Colonic mucosa (tissue), 4 donors: ENCODE measurements around the gene SYNDIG1. TPM values are rescaled to one million over a fixed set of nuclear protein-coding genes. Genes with fewer than 3 reads are reported as not detected.

Experiments
- DNase-seq: peaks from one replicate; pipeline ENCODE4 v3.0.0-alpha.2; 2020
- H3K27ac ChIP-seq: fragments of 200-600 bp; one replicate; pipeline ENCODE4 v1.8.0; 2021
- H3K27me3 ChIP-seq: fragments of 200-600 bp; one replicate; pipeline ENCODE4 v1.8.0; 2021
- H3K36me3 ChIP-seq: fragments of 200-600 bp; one replicate; pipeline ENCODE4 v1.8.0; 2021
- H3K4me1 ChIP-seq: fragments of 200-600 bp; one replicate; pipeline ENCODE4 v1.8.0; 2021; ENCODE audit warnings: mild to moderate bottlenecking
- H3K4me3 ChIP-seq: fragments of 200-600 bp; one replicate; pipeline ENCODE4 v1.8.0; 2021
- H3K9ac ChIP-seq, 2 donors: one replicate each; pipeline ENCODE4 v1.7.0; 2013; ENCODE audit warnings: control low read depth in 2 of 2, low read depth in 2 of 2, low read length in 2 of 2
- H3K9me3 ChIP-seq: fragments of 200-600 bp; one replicate; pipeline ENCODE4 v1.8.0; 2021
- CTCF ChIP-seq: fragments of 200-600 bp; IDR thresholded peaks from one replicate; pipeline ENCODE4 v1.8.0; 2022; ENCODE audit warnings: antibody characterized with exemption, mild to moderate bottlenecking
- intact Hi-C: fragments of 100-400 bp; cut with DNase I; formaldehyde crosslinking; loops from one replicate; pipeline ENCODE4 v1.14.1; 2022
- total RNA-seq, 2 donors: library from RNA; stranded (reverse); fragmentation: NEBNext Ultra II Directional in 1 of 2; extraction: Animal tissue kit (Norgen Biotek cat#: 25700) in 1 of 2; gene quantifications; one replicate each; pipeline ENCODE4 v1.2.1, GENCODE V29; 2021
- donor health status: healthy.
- donor health status: DM: no; HTN: no; CAD: no.
- donor health status: DM: no; HTN: no; CAD: no.

SYNDIG1 gene
- under 1 TPM; 0.10 to 0.19 TPM for total RNA-seq

GRCh38 chr20:24469116-24469893, at the start of gene SYNDIG1:
TSS of gene SYNDIG1 (plus strand) at chr20:24469629. CDS start at chr20:24543098, 73,469 bp downstream.
- Histone ChIP-seq H3K27me3 (peaks cover 24% of the 10 kb centered on the region), H3K9me3 (no peaks in the 10 kb centered on the region), H3K36me3 (no peaks in the 10 kb centered on the region), H3K9ac (peak within 1 kb of the TSS in 1 of 2 donors; percentile 12), H3K27ac (no peak within 1 kb of the TSS), H3K4me1 (no peaks in the 10 kb centered on the region), H3K4me3 (peak within 1 kb of the TSS; percentile 13)
- intact Hi-C loops: no loop called here
- TF ChIP-seq CTCF: no peak
- DNase-seq: no peak

- no peak overlapping the region for H3K9ac ChIP-seq
- no peak for TF ChIP-seq CTCF
- H3K4me1 ChIP-seq: no peaks in the 10 kb centered on the region
- no peaks in the 10 kb centered on the region for H3K27me3 ChIP-seq
- no peak for DNase-seq
- H3K36me3 ChIP-seq: no peaks in the 10 kb centered on the region
- no peak overlapping the region for H3K4me3 ChIP-seq
- H3K27ac ChIP-seq: no peak overlapping the region
- intact Hi-C loops: no loop called here
- H3K9me3 ChIP-seq: no peaks in the 10 kb centered on the region
These were observed 49.6 kb upstream of the SYNDIG1 start for GRCh38 chr20:24419786-24420185.

- Histone ChIP-seq H3K27me3 (no peaks in the 10 kb centered on the region), H3K4me3 (no peak overlapping the region), H3K36me3 (no peaks in the 10 kb centered on the region), H3K27ac (no peak overlapping the region), H3K9me3 (no peaks in the 10 kb centered on the region), H3K9ac (no peak overlapping the region), H3K4me1 (no peaks in the 10 kb centered on the region)
- TF ChIP-seq CTCF: no peak
- intact Hi-C loops: no loop called here
- DNase-seq: no peak
These were observed 48.9 kb upstream of the SYNDIG1 start for GRCh38 chr20:24420567-24420966.

GRCh38 chr20:24421071-24421470, 48.4 kb upstream of the SYNDIG1 start:
- DNase-seq: no peak
- H3K36me3 ChIP-seq: no peaks in the 10 kb centered on the region
- no peaks in the 10 kb centered on the region for H3K9me3 ChIP-seq
- H3K4me3 ChIP-seq: no peak overlapping the region
- TF ChIP-seq CTCF: no peak
- intact Hi-C loops: no loop called here
- H3K27ac ChIP-seq: no peak overlapping the region
- no peaks in the 10 kb centered on the region for H3K4me1 ChIP-seq
- no peak overlapping the region for H3K9ac ChIP-seq
- no peaks in the 10 kb centered on the region for H3K27me3 ChIP-seq

GRCh38 chr20:24422091-24422760, 47.2 kb upstream of the SYNDIG1 start:
- no peak for TF ChIP-seq CTCF
- Histone ChIP-seq H3K4me1 (no peaks in the 10 kb centered on the region), H3K27me3 (no peaks in the 10 kb centered on the region), H3K27ac (no peak overlapping the region), H3K9me3 (no peaks in the 10 kb centered on the region), H3K36me3 (no peaks in the 10 kb centered on the region), H3K9ac (no peak overlapping the region), H3K4me3 (no peak overlapping the region)
- intact Hi-C loops: no loop called here
- DNase-seq: no peak
